ENCODE results near the gene REEP6.

Gene REEP6

GRCh38 chr19:1507192-1507660, 16.2 kb downstream of the REEP6 start:
- Histone ChIP-seq H3K9ac (ENCODE audit: low read length) (no peak overlapping the region), H3K4me3 (ENCODE audit: low read length) (peak overlapping the region; percentile 80), H3K27me3 (replicated peaks; ENCODE audit: control insufficient read depth, insufficient read depth, low read length) (peaks cover 23% of the 10 kb centered on the region), H3K36me3 (ENCODE audit: control insufficient read depth, insufficient read depth, low read length, severe bottlenecking) (no peaks in the 10 kb centered on the region), H3K4me1 (ENCODE audit: control insufficient read depth, insufficient read depth, low read length) (peaks cover 4% of the 10 kb centered on the region), H3K9me3 (ENCODE audit: control insufficient read depth, low read length) (no peaks in the 10 kb centered on the region)
- no peak for DNase-seq (ENCODE audit: low read depth)

- Histone ChIP-seq H3K9me3 (ENCODE audit: control insufficient read depth, low read length) (no peaks in the 10 kb centered on the region), H3K27me3 (replicated peaks; ENCODE audit: control insufficient read depth, insufficient read depth, low read length) (peaks cover 18% of the 10 kb centered on the region), H3K9ac (ENCODE audit: low read length) (peak overlapping the region; percentile 81), H3K4me1 (ENCODE audit: control insufficient read depth, insufficient read depth, low read length) (peaks cover 6% of the 10 kb centered on the region), H3K4me3 (ENCODE audit: low read length) (peak overlapping the region; percentile 80), H3K36me3 (ENCODE audit: control insufficient read depth, insufficient read depth, low read length, severe bottlenecking) (no peaks in the 10 kb centered on the region)
- DNase-seq (ENCODE audit: low read depth) = peak; percentile 98
These were observed 17.0 kb downstream of the REEP6 start for GRCh38 chr19:1507763-1508506.

- Histone ChIP-seq H3K4me3 (ENCODE audit: low read length) (peak overlapping the region; percentile 61), H3K27me3 (replicated peaks; ENCODE audit: control insufficient read depth, insufficient read depth, low read length) (peaks cover 12% of the 10 kb centered on the region), H3K9ac (ENCODE audit: low read length) (no peak overlapping the region), H3K9me3 (ENCODE audit: control insufficient read depth, low read length) (no peaks in the 10 kb centered on the region), H3K36me3 (ENCODE audit: control insufficient read depth, insufficient read depth, low read length, severe bottlenecking) (no peaks in the 10 kb centered on the region), H3K4me1 (ENCODE audit: control insufficient read depth, insufficient read depth, low read length) (peaks cover 3% of the 10 kb centered on the region)
- no peak for DNase-seq (ENCODE audit: low read depth)
These were observed 17.5 kb downstream of the REEP6 start for GRCh38 chr19:1508507-1508856.

GRCh38 chr19:1509602-1510441, 18.8 kb downstream of the REEP6 start:
- H3K4me1 ChIP-seq (ENCODE audit: control insufficient read depth, insufficient read depth, low read length) = peaks cover 3% of the 10 kb centered on the region
- peaks cover 5% of the 10 kb centered on the region for H3K27me3 ChIP-seq (replicated peaks; ENCODE audit: control insufficient read depth, insufficient read depth, low read length)
- no peak overlapping the region for H3K9ac ChIP-seq (ENCODE audit: low read length)
- no peak overlapping the region for H3K4me3 ChIP-seq (ENCODE audit: low read length)
- no peaks in the 10 kb centered on the region for H3K9me3 ChIP-seq (ENCODE audit: control insufficient read depth, low read length)
- H3K36me3 ChIP-seq (ENCODE audit: control insufficient read depth, insufficient read depth, low read length, severe bottlenecking) = no peaks in the 10 kb centered on the region
- DNase-seq (ENCODE audit: low read depth) = no peak

GRCh38 chr19:1510442-1510806, 19.4 kb downstream of the REEP6 start:
- Histone ChIP-seq H3K4me3 (ENCODE audit: low read length) (no peak overlapping the region), H3K9me3 (ENCODE audit: control insufficient read depth, low read length) (no peaks in the 10 kb centered on the region), H3K4me1 (ENCODE audit: control insufficient read depth, insufficient read depth, low read length) (peaks cover 3% of the 10 kb centered on the region), H3K9ac (ENCODE audit: low read length) (no peak overlapping the region), H3K36me3 (ENCODE audit: control insufficient read depth, insufficient read depth, low read length, severe bottlenecking) (no peaks in the 10 kb centered on the region), H3K27me3 (replicated peaks; ENCODE audit: control insufficient read depth, insufficient read depth, low read length) (peaks cover 9% of the 10 kb centered on the region)
- no peak for DNase-seq (ENCODE audit: low read depth)

- H3K36me3 ChIP-seq (ENCODE audit: control insufficient read depth, insufficient read depth, low read length, severe bottlenecking) = no peaks in the 10 kb centered on the region
- no peaks in the 10 kb centered on the region for H3K9me3 ChIP-seq (ENCODE audit: control insufficient read depth, low read length)
- DNase-seq (ENCODE audit: low read depth) = no peak
- peaks cover 9% of the 10 kb centered on the region for H3K27me3 ChIP-seq (replicated peaks; ENCODE audit: control insufficient read depth, insufficient read depth, low read length)
- H3K9ac ChIP-seq (ENCODE audit: low read length) = no peak overlapping the region
- no peak overlapping the region for H3K4me3 ChIP-seq (ENCODE audit: low read length)
- peaks cover 3% of the 10 kb centered on the region for H3K4me1 ChIP-seq (ENCODE audit: control insufficient read depth, insufficient read depth, low read length)
These were observed 19.8 kb downstream of the REEP6 start for GRCh38 chr19:1510807-1511206.

GRCh38 chr19:1511318-1512317, 20.6 kb downstream of the REEP6 start:
- Histone ChIP-seq H3K9me3 (ENCODE audit: control insufficient read depth, low read length) (peaks cover 3% of the 10 kb centered on the region), H3K4me3 (ENCODE audit: low read length) (no peak overlapping the region), H3K4me1 (ENCODE audit: control insufficient read depth, insufficient read depth, low read length) (peaks cover 3% of the 10 kb centered on the region), H3K36me3 (ENCODE audit: control insufficient read depth, insufficient read depth, low read length, severe bottlenecking) (no peaks in the 10 kb centered on the region), H3K27me3 (replicated peaks; ENCODE audit: control insufficient read depth, insufficient read depth, low read length) (peaks cover 9% of the 10 kb centered on the region), H3K9ac (ENCODE audit: low read length) (no peak overlapping the region)
- DNase-seq (ENCODE audit: low read depth) = no peak

- Histone ChIP-seq H3K4me3 (ENCODE audit: low read length) (peak within 1 kb of the TSS; percentile 80), H3K9me3 (ENCODE audit: control insufficient read depth, low read length) (peaks cover 3% of the 10 kb centered on the region), H3K4me1 (ENCODE audit: control insufficient read depth, insufficient read depth, low read length) (peaks cover 3% of the 10 kb centered on the region), H3K9ac (ENCODE audit: low read length) (peak within 1 kb of the TSS; percentile 76), H3K36me3 (ENCODE audit: control insufficient read depth, insufficient read depth, low read length, severe bottlenecking) (no peaks in the 10 kb centered on the region), H3K27me3 (replicated peaks; ENCODE audit: control insufficient read depth, insufficient read depth, low read length) (peaks cover 6% of the 10 kb centered on the region)
- peak; percentile 88 for DNase-seq (ENCODE audit: low read depth)
These were observed 21.9 kb downstream of the REEP6 start, which contains the start of gene ADAMTSL5 for GRCh38 chr19:1512671-1513498. TSS of gene ADAMTSL5 (minus strand) at chr19:1513019. CDS start at chr19:1510943, 2,076 bp downstream.

- Histone ChIP-seq H3K27me3 (replicated peaks; ENCODE audit: control insufficient read depth, insufficient read depth, low read length) (peaks cover 12% of the 10 kb centered on the region), H3K9ac (ENCODE audit: low read length) (peak overlapping the region; percentile 76), H3K4me1 (ENCODE audit: control insufficient read depth, insufficient read depth, low read length) (peaks cover 3% of the 10 kb centered on the region), H3K4me3 (ENCODE audit: low read length) (peak overlapping the region; percentile 80), H3K36me3 (ENCODE audit: control insufficient read depth, insufficient read depth, low read length, severe bottlenecking) (no peaks in the 10 kb centered on the region), H3K9me3 (ENCODE audit: control insufficient read depth, low read length) (peaks cover 3% of the 10 kb centered on the region)
- peak; percentile 84 for DNase-seq (ENCODE audit: low read depth)
These were observed 22.7 kb downstream of the REEP6 start for GRCh38 chr19:1513499-1514294.

All from adipocyte (in vitro differentiated cells).